ENCODE measurements around the gene PPA2. TPM values are rescaled to one million over a fixed set of nuclear protein-coding genes. Genes with fewer than 3 reads are reported as not detected.

PPA2 gene
- total RNA-seq, 1 donor from 2014 or later: 91.1 TPM

- DNase-seq (ENCODE audit: low read depth): no peak
- H3K4me3 ChIP-seq (ENCODE audit: low read depth, low read length): no peak overlapping the region
- H3K27me3 ChIP-seq (ENCODE audit: control insufficient read depth, insufficient read depth, low read length): no peaks in the 10 kb centered on the region
- no peaks in the 10 kb centered on the region for H3K36me3 ChIP-seq (ENCODE audit: control insufficient read depth, insufficient read depth, low read length)
- no peak for FAIRE-seq
- no peak for TF ChIP-seq CTCF (IDR thresholded peaks at IDR 0.05; ENCODE audit: insufficient read depth, low read length, severe bottlenecking)
These were observed 129.7 kb downstream of the PPA2 start for GRCh38 chr4:105344141-105344540.

GRCh38 chr4:105343146-105343931, 130.5 kb downstream of the PPA2 start:
- DNase-seq (ENCODE audit: low read depth) (no peak), FAIRE-seq (no peak)
- no peak overlapping the region for H3K4me3 ChIP-seq (ENCODE audit: low read depth, low read length)
- TF ChIP-seq CTCF (IDR thresholded peaks at IDR 0.05; ENCODE audit: insufficient read depth, low read length, severe bottlenecking): no peak
- no peaks in the 10 kb centered on the region for H3K36me3 ChIP-seq (ENCODE audit: control insufficient read depth, insufficient read depth, low read length)
- no peaks in the 10 kb centered on the region for H3K27me3 ChIP-seq (ENCODE audit: control insufficient read depth, insufficient read depth, low read length)

GRCh38 chr4:105329081-105329480, 144.8 kb downstream of the PPA2 start:
- FAIRE-seq: no peak

GRCh38 chr4:105327956-105328355, 145.9 kb downstream of the PPA2 start:
- FAIRE-seq (no peak), DNase-seq (ENCODE audit: low read depth) (no peak)

More at GRCh38 chr4:105329081-105329480, 144.8 kb downstream of the PPA2 start:
- H3K4me3 ChIP-seq (ENCODE audit: low read depth, low read length): no peak overlapping the region
- no peak for TF ChIP-seq CTCF (IDR thresholded peaks at IDR 0.05; ENCODE audit: insufficient read depth, low read length, severe bottlenecking)
- DNase-seq (ENCODE audit: low read depth): no peak
- H3K27me3 ChIP-seq (ENCODE audit: control insufficient read depth, insufficient read depth, low read length): no peaks in the 10 kb centered on the region
- H3K36me3 ChIP-seq (ENCODE audit: control insufficient read depth, insufficient read depth, low read length): no peaks in the 10 kb centered on the region

GRCh38 chr4:105327222-105327621, 146.6 kb downstream of the PPA2 start:
- Histone ChIP-seq H3K36me3 (ENCODE audit: control insufficient read depth, insufficient read depth, low read length) (no peaks in the 10 kb centered on the region), H3K27me3 (ENCODE audit: control insufficient read depth, insufficient read depth, low read length) (no peaks in the 10 kb centered on the region), H3K4me3 (ENCODE audit: low read depth, low read length) (no peak overlapping the region)
- no peak for TF ChIP-seq CTCF (IDR thresholded peaks at IDR 0.05; ENCODE audit: insufficient read depth, low read length, severe bottlenecking)
- FAIRE-seq: no peak
- DNase-seq (ENCODE audit: low read depth): no peak

More at GRCh38 chr4:105327956-105328355, 145.9 kb downstream of the PPA2 start:
- TF ChIP-seq CTCF (IDR thresholded peaks at IDR 0.05; ENCODE audit: insufficient read depth, low read length, severe bottlenecking): no peak
- no peaks in the 10 kb centered on the region for H3K27me3 ChIP-seq (ENCODE audit: control insufficient read depth, insufficient read depth, low read length)
- H3K36me3 ChIP-seq (ENCODE audit: control insufficient read depth, insufficient read depth, low read length): no peaks in the 10 kb centered on the region
- no peak overlapping the region for H3K4me3 ChIP-seq (ENCODE audit: low read depth, low read length)

Other genes starting within 250 kb of the PPA2 start
- 0.26 TPM in 1 of 2 replicates, not detected in the other for gene ARHGEF38, start 78.6 kb upstream of the PPA2 start, total RNA-seq
- gene INTS12, start 234.6 kb upstream of the PPA2 start, total RNA-seq: 24.7 and 30.0 TPM in 2 replicates
- gene GSTCD, start 234.7 kb upstream of the PPA2 start, total RNA-seq: 13.7 and 17.1 TPM in 2 replicates